Gastroesophageal sphincter (tissue), 3 donors: Measurements from ENCODE around the gene CBFA2T2.

ENCODE experiments used
- POLR2AphosphoS5 ChIP-seq: sonication (generic); formaldehyde crosslinking; IDR thresholded peaks from one replicate; pipeline ENCODE4 v1.6.1; 2017; ENCODE audit warnings: antibody characterized with exemption
- TF ChIP-seq, protein P1 (sequence below), 4 experiments: fragments of 200-600 bp in 2 of 4; fragments of 450-650 bp in 2 of 4; sonication (generic) in 1 of 4; IDR thresholded peaks; one replicate each; pipeline ENCODE4 v1.5.1; 2017 to 2019; ENCODE audit warnings: antibody characterized with exemption in 4 of 4, mild to moderate bottlenecking in 2 of 4, moderate library complexity in 2 of 4

DNA sequence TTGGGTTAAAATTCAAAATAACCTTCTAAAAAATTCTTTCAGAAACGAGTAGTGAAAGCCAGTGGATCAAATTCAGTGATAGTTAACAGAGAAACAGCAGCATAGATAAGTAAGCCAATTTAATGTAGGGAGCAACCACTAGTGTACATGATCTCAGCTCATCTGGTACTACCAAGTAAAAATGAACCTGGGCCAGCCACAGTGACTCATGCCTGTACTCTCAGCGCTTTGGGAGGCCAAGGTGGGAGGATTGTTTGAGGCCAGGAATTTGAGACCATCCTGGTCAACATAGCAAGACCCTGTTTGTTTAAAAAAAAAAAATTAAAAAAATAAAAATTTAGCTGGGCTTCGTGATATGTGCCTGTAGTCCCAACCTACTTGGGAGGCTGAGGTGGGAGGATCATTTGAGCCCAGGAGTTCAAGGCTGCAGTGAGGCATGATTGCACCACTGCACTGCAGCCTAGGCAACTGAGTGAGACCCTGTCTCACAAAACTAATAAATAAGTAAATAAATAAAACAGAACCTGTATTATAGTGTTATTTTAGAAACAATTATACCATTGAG, 32.4 kb downstream of the CBFA2T2 start:
- TF ChIP-seq, protein P1, sequence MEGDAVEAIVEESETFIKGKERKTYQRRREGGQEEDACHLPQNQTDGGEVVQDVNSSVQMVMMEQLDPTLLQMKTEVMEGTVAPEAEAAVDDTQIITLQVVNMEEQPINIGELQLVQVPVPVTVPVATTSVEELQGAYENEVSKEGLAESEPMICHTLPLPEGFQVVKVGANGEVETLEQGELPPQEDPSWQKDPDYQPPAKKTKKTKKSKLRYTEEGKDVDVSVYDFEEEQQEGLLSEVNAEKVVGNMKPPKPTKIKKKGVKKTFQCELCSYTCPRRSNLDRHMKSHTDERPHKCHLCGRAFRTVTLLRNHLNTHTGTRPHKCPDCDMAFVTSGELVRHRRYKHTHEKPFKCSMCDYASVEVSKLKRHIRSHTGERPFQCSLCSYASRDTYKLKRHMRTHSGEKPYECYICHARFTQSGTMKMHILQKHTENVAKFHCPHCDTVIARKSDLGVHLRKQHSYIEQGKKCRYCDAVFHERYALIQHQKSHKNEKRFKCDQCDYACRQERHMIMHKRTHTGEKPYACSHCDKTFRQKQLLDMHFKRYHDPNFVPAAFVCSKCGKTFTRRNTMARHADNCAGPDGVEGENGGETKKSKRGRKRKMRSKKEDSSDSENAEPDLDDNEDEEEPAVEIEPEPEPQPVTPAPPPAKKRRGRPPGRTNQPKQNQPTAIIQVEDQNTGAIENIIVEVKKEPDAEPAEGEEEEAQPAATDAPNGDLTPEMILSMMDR (IDR thresholded peaks at IDR 0.05), result no peak
- TF ChIP-seq POLR2AphosphoS5, result no peak
